GM12878 (cell line): ENCODE measurements around the gene BCAT1. TPM values are rescaled to one million over a fixed set of nuclear protein-coding genes. Genes with fewer than 3 reads are reported as not detected.

Experiments
- ASH2L ChIP-seq: fragments of 300-600, 200-600 bp; sonication (generic); IDR thresholded peaks from 2 replicates; pipeline ENCODE4 v1.6.1; 2017; ENCODE audit warnings: low read depth, mild to moderate bottlenecking, borderline replicate concordance
- ELK1 ChIP-seq: IDR thresholded peaks from 2 replicates; pipeline ENCODE4 v1.6.1; 2012; ENCODE audit warnings: low read depth, low read length, improper control_type of control experiment
- HDGF ChIP-seq: fragments of 450-650 bp; IDR thresholded peaks from 2 replicates; pipeline ENCODE4 v1.6.1; 2016; ENCODE audit warnings: antibody characterized with exemption
- MTA2 ChIP-seq: fragments of 450-650 bp; IDR thresholded peaks from 2 replicates; pipeline ENCODE4 v1.6.1; 2016; ENCODE audit warnings: low read depth, mild to moderate bottlenecking, moderate library complexity
- MYC ChIP-seq: IDR thresholded peaks from 2 replicates; pipeline ENCODE4 v1.6.1; 2011; ENCODE audit warnings: mild to moderate bottlenecking, low read length, moderate library complexity, inconsistent platforms; ENCODE audit not compliant: insufficient read depth, insufficient replicate concordance, insufficient read length, severe bottlenecking
- NR2F1 ChIP-seq: fragments of 450-650 bp; conservative IDR thresholded peaks from 2 replicates; pipeline ENCODE4 v1.6.1; 2017; ENCODE audit warnings: mild to moderate bottlenecking
- PAX5 ChIP-seq: IDR thresholded peaks from 2 replicates; pipeline ENCODE4 v1.6.1; 2011; ENCODE audit warnings: low read depth, low read length, borderline replicate concordance
- POU2F2 ChIP-seq: IDR thresholded peaks from 3 replicates; pipeline ENCODE4 v1.6.1; 2011; ENCODE audit warnings: low read depth, mild to moderate bottlenecking, low read length, borderline replicate concordance
- RFX5 ChIP-seq: IDR thresholded peaks from 2 replicates; pipeline ENCODE4 v1.6.1; 2011; ENCODE audit warnings: low read depth, low read length, improper control_type of control experiment
- SREBF2 ChIP-seq: IDR thresholded peaks from 2 replicates; pipeline ENCODE4 v1.6.1; 2012; ENCODE audit warnings: mild to moderate bottlenecking, low read length
- ZBTB11 ChIP-seq: fragments of 450-650 bp; formaldehyde crosslinking; IDR thresholded peaks from 2 replicates; pipeline ENCODE4 v1.5.0; 2022; ENCODE audit warnings: mild to moderate bottlenecking, missing genetic modification characterization
- ZNF622 ChIP-seq: fragments of 450-650 bp; IDR thresholded peaks from 2 replicates; pipeline ENCODE4 v1.6.1; 2017; ENCODE audit warnings: mild to moderate bottlenecking, inconsistent platforms
- ZZZ3 ChIP-seq: IDR thresholded peaks from 2 replicates; pipeline ENCODE4 v1.6.1; 2011; ENCODE audit warnings: low read depth; ENCODE audit not compliant: control insufficient read depth, insufficient read length
- polyA plus RNA-seq, 11 experiments: library from polyadenylated mRNA; depleted of rRNA in 4 of 11; unstranded in 6 of 11; stranded (reverse) in 5 of 11; fragments of >200 nt; fragmentation: Nextera tagmentation in 4 of 11; fragmentation: Illumina TruSeq in 1 of 11; extraction: Ambion mirVana in 4 of 11; extraction: Trizol in 1 of 11; gene quantifications; 1 replicate in 1 of 11; 2 replicates in 10 of 11; pipeline versions ENCODE4 v1.2.1 to v1.2.3, GENCODE V29; 2011 to 2016; ENCODE audit warnings: inconsistent platforms in 2 of 11, missing spikeins in 2 of 11, low read depth in 1 of 11
- total RNA-seq, 4 experiments: library from RNA; depleted of rRNA in 3 of 4; stranded (reverse); fragments of >200 nt in 3 of 4; fragmentation: Illumina TruSeq in 1 of 4; extraction: Trizol in 1 of 4; gene quantifications; 2 replicates each; pipeline versions ENCODE4 v1.2.1 to v1.2.3, GENCODE V29; 2013 to 2021
- TF ChIP-seq, protein P1 (sequence below): fragments of 450-650 bp; formaldehyde crosslinking; IDR thresholded peaks from 2 replicates; pipeline ENCODE4 v1.4.0; 2020; ENCODE audit warnings: mild to moderate bottlenecking, moderate library complexity
- TF ChIP-seq, protein P2 (sequence below): fragments of 450-650 bp; IDR thresholded peaks from 2 replicates; pipeline ENCODE4 v1.6.1; 2018; ENCODE audit warnings: borderline replicate concordance, mild to moderate bottlenecking; ENCODE audit not compliant: partially characterized antibody

Gene BCAT1
- total and polyA plus RNA-seq, 10 of the 15 experiments (the other 5 are each of a cell fraction or from before 2014, with no cell fraction given), result 26.2 to 187 (median 81.9) TPM

DNA sequence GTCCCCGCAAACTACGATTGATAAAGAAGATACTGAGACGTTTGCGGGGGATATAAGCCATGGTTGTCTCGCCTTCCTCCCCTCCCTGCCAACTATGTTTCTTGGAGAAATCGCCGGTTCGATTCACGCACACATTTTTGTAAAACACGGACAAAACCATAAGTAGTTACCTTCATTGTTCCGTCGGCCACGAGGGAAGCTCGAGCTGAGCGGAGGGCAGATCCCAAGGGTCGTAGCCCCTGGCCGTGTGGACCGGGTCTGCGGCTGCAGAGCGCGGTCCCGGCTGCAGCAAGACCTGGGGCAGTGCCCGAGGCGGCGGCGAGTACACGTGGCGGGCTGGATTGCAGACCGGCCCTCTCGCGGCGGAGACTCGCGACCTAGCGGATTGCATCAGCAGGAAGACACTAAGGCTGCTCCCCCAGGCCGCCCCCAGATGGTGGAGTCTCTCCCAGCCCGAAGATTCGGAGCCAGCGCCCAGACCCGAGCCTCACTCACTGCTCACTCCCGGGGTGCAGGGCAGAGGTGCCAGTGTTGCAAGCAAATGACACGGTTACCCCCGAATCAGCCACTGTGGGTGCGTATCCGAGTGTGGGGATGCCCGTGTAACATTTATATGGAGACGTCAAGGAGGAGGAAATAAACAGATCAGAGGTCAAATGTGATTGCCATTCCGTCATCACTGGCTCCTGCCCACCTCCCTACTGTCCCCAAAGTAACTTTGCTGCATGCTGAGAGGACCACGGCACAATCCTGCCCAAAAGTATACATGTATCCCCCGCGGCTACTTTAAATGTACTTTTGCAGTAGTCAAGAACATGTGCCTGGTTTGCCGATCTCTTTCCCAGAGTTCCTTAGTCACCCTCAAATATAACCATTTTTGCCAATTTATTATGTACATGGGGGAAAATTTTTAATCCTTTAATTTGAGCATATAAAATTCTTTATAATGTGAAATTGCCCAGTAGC lies at the start of gene BCAT1 (continued):
- TF ChIP-seq ZBTB11 (CRISPR knock-in tag) (no peak), ZNF622 (no peak), SREBF2 (no peak), ZZZ3 (no peak), ELK1 (no peak), MTA2 (0 out of 2 replicates have a peak, but pooled peaks have one; percentile 15), NR2F1 (peak; percentile 93), MYC (peak; percentile 93), PAX5 (no peak; the same call in 1 of the 2 replicates), RFX5 (no peak), POU2F2 (no peak; the same call in 2 of the 3 replicates), HDGF (0 out of 2 replicates have a peak, but pooled peaks have one; percentile 50), ASH2L (peak; percentile 81; the same call in 1 of the 2 replicates)
- TF ChIP-seq, protein P1, sequence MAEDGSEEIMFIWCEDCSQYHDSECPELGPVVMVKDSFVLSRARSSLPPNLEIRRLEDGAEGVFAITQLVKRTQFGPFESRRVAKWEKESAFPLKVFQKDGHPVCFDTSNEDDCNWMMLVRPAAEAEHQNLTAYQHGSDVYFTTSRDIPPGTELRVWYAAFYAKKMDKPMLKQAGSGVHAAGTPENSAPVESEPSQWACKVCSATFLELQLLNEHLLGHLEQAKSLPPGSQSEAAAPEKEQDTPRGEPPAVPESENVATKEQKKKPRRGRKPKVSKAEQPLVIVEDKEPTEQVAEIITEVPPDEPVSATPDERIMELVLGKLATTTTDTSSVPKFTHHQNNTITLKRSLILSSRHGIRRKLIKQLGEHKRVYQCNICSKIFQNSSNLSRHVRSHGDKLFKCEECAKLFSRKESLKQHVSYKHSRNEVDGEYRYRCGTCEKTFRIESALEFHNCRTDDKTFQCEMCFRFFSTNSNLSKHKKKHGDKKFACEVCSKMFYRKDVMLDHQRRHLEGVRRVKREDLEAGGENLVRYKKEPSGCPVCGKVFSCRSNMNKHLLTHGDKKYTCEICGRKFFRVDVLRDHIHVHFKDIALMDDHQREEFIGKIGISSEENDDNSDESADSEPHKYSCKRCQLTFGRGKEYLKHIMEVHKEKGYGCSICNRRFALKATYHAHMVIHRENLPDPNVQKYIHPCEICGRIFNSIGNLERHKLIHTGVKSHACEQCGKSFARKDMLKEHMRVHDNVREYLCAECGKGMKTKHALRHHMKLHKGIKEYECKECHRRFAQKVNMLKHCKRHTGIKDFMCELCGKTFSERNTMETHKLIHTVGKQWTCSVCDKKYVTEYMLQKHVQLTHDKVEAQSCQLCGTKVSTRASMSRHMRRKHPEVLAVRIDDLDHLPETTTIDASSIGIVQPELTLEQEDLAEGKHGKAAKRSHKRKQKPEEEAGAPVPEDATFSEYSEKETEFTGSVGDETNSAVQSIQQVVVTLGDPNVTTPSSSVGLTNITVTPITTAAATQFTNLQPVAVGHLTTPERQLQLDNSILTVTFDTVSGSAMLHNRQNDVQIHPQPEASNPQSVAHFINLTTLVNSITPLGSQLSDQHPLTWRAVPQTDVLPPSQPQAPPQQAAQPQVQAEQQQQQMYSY (CRISPR knock-in tag), result no peak
- TF ChIP-seq, protein P2, sequence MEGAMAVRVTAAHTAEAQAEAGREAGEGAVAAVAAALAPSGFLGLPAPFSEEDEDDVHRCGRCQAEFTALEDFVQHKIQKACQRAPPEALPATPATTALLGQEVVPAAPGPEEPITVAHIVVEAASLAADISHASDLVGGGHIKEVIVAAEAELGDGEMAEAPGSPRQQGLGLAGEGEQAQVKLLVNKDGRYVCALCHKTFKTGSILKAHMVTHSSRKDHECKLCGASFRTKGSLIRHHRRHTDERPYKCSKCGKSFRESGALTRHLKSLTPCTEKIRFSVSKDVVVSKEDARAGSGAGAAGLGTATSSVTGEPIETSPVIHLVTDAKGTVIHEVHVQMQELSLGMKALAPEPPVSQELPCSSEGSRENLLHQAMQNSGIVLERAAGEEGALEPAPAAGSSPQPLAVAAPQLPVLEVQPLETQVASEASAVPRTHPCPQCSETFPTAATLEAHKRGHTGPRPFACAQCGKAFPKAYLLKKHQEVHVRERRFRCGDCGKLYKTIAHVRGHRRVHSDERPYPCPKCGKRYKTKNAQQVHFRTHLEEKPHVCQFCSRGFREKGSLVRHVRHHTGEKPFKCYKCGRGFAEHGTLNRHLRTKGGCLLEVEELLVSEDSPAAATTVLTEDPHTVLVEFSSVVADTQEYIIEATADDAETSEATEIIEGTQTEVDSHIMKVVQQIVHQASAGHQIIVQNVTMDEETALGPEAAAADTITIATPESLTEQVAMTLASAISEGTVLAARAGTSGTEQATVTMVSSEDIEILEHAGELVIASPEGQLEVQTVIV, result no peak
